Right lobe of liver (tissue), 4 donors: Measurements from ENCODE around the gene TBX4.

Experiments
- CTCF ChIP-seq, 4 donors: fragments of 200-600 bp in 3 of 4; fragments of 450-650 bp in 1 of 4; IDR thresholded peaks; one replicate each; pipeline versions ENCODE4 v1.5.1 to v1.8.0; 2016 to 2022; ENCODE audit warnings: antibody characterized with exemption in 4 of 4, mild to moderate bottlenecking in 2 of 4
- POLR2A ChIP-seq: fragments of 450-650 bp; IDR thresholded peaks from one replicate; pipeline ENCODE4 v1.6.1; 2017; ENCODE audit warnings: antibody characterized with exemption, mild to moderate bottlenecking
- donor health status: DM: no; HTN: no; CAD: no.
- donor health status: DM: no; HTN: no; CAD: no.
- donor health status: DM: no; HTN: yes; CAD: no.

- no peak for TF ChIP-seq CTCF (IDR thresholded peaks at IDR 0.05)
- TF ChIP-seq POLR2A, result no peak
Measured at GRCh38 chr17:61496174-61496956, 44.1 kb downstream of the TBX4 start.
